MG63 (cell line): Measurements from ENCODE around the gene AZU1. TPM values are rescaled to one million over a fixed set of nuclear protein-coding genes. Genes with fewer than 3 reads are reported as not detected.

Source experiments
- DNase-seq: peaks from one replicate; pipeline ENCODE4 v3.0.0-alpha.2; 2020
- H3K27me3 ChIP-seq: fragments of 250-450 bp; sonication (Bioruptor Pico); 2 replicates; pipeline ENCODE4 v1.5.1; 2020; ENCODE audit warnings: mild to moderate bottlenecking, moderate library complexity
- H3K36me3 ChIP-seq: fragments of 250-450 bp; sonication (Bioruptor Pico); 2 replicates; pipeline ENCODE4 v1.5.1; 2020; ENCODE audit warnings: mild to moderate bottlenecking, moderate library complexity
- H3K4me3 ChIP-seq: fragments of 250-450 bp; sonication (Bioruptor Pico); 2 replicates; pipeline ENCODE4 v1.5.1; 2020; ENCODE audit warnings: mild to moderate bottlenecking, moderate library complexity
- H3K9me3 ChIP-seq: fragments of 250-450 bp; sonication (Bioruptor Pico); 2 replicates; pipeline ENCODE4 v1.5.1; 2020; ENCODE audit warnings: mild to moderate bottlenecking, moderate library complexity
- total RNA-seq: library from RNA; depleted of rRNA; stranded (reverse); fragments of >200 nt; shearing (Covaris generic); gene quantifications from 2 replicates; pipeline ENCODE4 v1.2.3, GENCODE V29; 2014; ENCODE audit warnings: low replicate concordance; rRNA removed

The AZU1 gene, protein sequence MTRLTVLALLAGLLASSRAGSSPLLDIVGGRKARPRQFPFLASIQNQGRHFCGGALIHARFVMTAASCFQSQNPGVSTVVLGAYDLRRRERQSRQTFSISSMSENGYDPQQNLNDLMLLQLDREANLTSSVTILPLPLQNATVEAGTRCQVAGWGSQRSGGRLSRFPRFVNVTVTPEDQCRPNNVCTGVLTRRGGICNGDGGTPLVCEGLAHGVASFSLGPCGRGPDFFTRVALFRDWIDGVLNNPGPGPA
- total RNA-seq = not detected in 2 replicates

DNA sequence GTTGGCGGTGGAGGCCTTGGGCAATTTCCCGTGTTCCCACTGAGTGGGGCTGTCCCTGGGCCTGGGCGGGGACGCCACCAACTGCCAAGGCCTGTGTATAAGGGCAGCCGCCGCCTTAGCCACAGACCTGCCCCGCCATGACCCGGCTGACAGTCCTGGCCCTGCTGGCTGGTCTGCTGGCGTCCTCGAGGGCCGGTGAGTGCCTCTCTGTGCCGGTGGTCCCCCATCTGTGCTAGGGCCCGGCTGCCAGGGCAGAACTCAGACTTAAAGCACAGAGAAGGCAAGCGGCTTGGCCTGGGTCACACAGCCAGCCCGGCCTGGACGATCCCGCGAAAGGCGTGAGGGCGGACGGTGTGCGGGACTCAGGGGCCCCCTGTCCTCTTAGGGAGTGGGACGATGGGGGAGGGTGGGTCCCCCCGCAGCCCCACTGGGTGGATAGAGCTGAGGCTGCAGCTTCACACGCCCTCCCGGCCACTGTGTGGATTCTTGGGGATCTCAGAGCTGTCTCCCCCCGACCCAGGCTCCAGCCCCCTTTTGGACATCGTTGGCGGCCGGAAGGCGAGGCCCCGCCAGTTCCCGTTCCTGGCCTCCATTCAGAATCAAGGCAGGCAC is at the start of gene AZU1:
Gene AZU1, plus strand, starts transcription at position 128 of the 612 bp plus-strand sequence. Its CDS starts 10 bp downstream, at position 138.
- DNase-seq = no peak
- H3K9me3 ChIP-seq = no peaks in the 10 kb centered on the region
- H3K4me3 ChIP-seq = no peak within 1 kb of the TSS
- no peaks in the 10 kb centered on the region for H3K27me3 ChIP-seq
- no peaks in the 10 kb centered on the region for H3K36me3 ChIP-seq

DNA sequence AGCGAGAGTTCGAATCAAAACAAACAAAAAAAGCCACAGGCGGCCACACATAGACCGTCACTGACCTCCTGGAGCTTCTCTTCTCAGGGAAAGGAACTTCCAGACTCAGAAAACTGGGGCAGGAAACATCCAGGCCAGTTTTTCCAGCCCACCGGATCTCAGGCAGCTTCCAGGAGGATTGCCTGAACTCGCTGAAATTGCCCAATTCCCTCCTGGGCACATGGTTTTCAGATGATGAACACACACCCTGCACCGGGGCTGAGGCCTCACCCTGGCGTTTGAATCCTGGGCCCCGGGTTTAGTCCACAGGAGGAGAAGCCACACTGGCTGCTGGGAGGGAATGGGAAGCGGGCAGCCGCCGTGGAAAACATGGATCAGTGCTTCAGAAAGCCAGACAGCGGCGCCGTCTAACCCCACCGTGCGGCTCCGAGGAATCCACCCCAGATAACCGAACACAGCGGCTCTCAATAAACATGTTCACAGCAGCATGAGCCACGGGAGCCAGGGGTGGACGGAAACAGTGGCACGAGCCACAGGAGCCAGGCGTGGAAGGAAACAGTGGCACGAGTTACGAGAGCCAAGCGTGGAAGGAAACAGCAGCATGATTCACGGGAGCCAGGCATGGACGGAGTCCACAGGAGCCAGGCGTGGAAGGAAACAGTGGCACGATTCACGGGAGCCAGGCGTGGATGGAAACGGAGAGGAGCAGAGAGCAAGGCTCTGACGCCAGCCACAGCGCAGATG is 48.6 kb upstream of the AZU1 start:
- no peak overlapping the region for H3K4me3 ChIP-seq
- H3K9me3 ChIP-seq = no peaks in the 10 kb centered on the region
- H3K27me3 ChIP-seq = no peaks in the 10 kb centered on the region
- H3K36me3 ChIP-seq = no peaks in the 10 kb centered on the region
- peak; percentile 88 for DNase-seq

DNA sequence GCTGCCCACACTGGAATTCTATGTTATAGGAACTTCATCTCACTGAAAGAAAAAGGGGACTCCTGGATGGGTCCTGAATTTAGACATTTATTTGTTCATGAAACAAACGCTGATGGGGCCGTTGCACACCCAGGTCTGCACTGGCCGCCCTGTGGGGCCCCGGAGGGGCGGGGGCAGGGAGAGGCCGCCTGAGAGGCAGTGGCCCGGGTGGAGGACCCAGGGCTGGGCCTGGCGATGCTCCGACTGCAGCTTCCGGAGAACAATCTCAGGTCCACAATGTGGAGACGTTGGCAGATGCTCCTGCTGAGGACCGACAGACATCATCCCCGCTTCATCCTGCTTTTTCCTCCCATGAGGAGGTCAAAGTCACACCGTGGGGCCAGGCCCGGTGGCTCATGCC is 46.7 kb upstream of the AZU1 start:
- H3K9me3 ChIP-seq = no peaks in the 10 kb centered on the region
- no peak for DNase-seq
- no peaks in the 10 kb centered on the region for H3K36me3 ChIP-seq
- no peaks in the 10 kb centered on the region for H3K27me3 ChIP-seq
- H3K4me3 ChIP-seq = no peak overlapping the region

DNA sequence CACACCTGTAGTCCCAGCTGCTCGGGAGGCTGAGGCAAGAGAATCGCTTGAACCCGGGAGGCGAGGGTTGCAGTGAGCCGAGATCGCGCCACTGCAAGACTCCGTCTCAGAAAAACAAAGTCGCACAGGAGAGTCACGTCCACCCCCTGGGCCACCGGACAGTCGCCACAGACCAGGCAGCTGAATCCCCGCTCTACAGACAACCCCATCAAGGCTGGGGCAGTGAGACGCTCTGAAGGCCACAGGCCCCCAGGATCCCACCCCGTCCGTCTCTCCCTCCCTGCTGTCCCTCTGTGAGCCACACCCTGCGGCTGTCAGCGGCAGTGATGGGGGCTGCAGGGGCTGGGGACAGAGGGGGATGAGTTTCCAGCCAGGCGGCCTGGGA is 45.8 kb upstream of the AZU1 start:
- no peaks in the 10 kb centered on the region for H3K9me3 ChIP-seq
- H3K4me3 ChIP-seq = no peak overlapping the region; the same call in 1 of the 2 replicates

DNA sequence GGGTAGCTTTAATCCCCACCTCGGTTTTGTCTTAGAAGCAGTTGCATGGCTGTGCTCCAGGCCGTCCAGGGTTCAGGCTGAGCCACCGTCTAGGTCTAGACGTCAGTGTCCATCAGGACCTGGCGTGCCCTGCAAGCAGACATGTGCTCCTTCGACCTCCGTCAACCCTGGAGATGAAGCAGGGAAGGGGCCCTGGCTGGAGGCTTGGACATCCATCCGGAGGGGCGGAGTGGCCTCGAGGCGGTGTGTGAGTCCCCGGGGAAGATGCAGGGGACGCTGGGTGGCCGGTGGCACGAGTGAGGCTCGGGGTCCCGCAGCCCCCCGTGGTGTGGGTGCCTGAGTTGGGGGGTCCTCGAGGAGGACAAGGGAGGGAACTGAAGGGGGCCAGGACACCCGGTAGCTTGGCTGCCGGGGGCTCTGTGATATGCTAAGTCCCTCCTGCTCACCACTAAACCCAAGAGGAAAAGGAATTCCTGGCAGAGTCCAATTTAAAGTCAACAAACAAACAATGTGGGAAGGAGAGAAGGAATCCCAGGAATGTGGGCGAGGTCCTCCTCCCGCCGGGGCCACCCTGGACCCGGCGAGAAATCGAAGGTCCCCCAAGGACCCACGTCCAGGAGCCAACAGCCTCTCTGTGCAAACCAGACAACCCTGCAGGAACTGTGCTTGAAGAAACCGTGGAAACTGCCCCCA is 45.3 kb upstream of the AZU1 start:
- H3K4me3 ChIP-seq = peak overlapping the region; percentile 35
- H3K27me3 ChIP-seq = no peaks in the 10 kb centered on the region
- DNase-seq = peak; percentile 58
- H3K36me3 ChIP-seq = no peaks in the 10 kb centered on the region
- H3K9me3 ChIP-seq = no peaks in the 10 kb centered on the region

More for the DNA sequence above, 45.8 kb upstream of the AZU1 start:
- Histone ChIP-seq H3K27me3 (no peaks in the 10 kb centered on the region), H3K36me3 (no peaks in the 10 kb centered on the region)
- no peak for DNase-seq

DNA sequence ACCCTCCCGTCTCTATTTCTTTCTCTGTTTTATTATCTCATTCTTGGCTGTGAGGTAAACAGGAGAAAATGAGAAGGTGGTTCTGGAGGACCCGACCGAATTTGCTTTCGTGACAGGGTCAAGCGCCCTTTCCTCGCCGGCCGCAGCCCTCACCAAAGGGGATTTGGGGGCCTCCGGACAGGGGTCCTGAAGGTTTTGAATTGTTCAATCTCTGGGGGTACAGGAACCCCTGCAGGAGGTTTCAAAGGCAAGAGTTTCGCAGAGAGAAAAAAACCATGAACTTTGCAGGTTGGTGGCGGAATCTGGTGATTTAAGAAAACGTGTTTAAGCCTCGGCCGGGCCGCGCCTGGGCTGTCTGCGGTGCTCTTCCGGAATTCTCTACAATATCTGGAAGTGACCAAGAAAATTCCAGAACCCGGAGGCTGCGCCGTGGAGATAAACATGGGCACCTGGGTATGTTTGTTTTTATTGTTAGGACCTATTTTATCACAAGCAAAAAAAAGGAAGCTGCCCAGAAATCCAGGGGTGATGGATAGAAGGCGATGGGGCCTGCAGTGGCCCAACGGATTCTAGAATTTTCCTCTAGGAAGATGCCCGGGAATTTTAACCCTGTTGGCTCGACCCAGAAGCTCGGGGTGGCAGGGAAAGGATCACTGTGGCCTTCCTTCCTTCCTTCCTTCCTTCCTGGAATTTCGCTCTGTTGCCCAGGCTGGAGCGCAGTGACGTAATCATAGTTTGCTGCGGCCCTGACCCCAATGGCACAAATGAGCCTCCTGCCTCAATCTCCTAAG is 44.6 kb upstream of the AZU1 start:
- Histone ChIP-seq H3K27me3 (no peaks in the 10 kb centered on the region), H3K4me3 (peak overlapping the region; percentile 35), H3K36me3 (no peaks in the 10 kb centered on the region), H3K9me3 (no peaks in the 10 kb centered on the region)
- DNase-seq = no peak

DNA sequence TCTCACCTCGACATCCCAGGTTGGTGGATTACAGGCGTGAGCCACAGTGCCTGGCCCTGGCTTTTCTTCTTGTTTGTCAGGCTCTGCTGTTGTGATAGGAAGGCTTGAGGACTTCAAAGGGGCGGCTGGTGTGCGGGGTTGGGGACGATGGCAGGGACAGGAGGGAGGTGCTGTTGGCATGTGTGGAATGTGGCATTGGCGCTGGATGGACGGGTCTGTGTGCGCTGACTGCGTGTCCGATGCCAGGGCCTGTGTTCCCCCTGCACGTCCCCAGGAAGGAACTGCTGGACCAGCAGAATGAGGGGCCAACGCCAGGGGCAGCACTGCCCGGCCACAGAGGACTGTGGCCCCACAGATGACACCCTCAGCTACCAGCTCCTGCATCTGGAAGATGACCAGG is 43.1 kb upstream of the AZU1 start:
- no peaks in the 10 kb centered on the region for H3K9me3 ChIP-seq
- DNase-seq = no peak
- H3K27me3 ChIP-seq = no peaks in the 10 kb centered on the region
- no peak overlapping the region for H3K4me3 ChIP-seq
- H3K36me3 ChIP-seq = no peaks in the 10 kb centered on the region

DNA sequence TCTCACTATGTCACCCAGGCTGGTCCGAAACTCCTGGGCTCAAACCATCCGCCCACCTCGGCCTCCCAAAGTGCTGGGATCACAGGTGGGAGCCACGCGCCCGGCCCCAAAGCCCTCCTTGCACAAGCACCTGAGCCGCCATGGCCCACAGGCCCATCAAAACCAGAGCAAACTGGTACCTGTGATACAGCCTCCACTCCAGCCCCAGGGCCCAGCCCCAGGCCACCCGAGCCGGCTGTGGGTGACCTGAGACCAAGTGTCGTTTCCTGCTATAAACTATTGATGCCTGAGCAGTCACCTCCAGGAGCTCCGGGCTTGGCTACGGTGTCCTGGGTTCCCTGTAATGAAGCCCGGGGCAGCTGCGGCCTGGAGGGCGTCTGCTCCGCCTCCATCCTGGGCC is 40.1 kb upstream of the AZU1 start:
- DNase-seq = no peak
- Histone ChIP-seq H3K27me3 (no peaks in the 10 kb centered on the region), H3K36me3 (no peaks in the 10 kb centered on the region), H3K4me3 (no peak overlapping the region), H3K9me3 (no peaks in the 10 kb centered on the region)

DNA sequence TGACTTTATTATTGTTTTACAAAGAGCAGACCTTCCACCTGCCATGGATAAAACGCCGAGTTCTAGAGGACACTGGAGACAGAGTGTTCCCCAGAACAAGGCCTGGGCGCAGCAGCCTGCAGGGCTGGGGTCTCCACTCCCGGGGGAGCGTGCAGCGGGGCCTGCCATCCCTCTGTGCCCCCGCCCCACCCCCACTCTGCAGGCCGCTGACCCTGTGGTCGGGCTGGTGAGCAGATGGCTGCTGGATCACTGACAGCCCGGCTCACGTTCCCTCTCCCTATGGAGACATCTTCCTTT is 39.0 kb upstream of the AZU1 start:
- H3K27me3 ChIP-seq = no peaks in the 10 kb centered on the region
- no peak overlapping the region for H3K4me3 ChIP-seq
- no peaks in the 10 kb centered on the region for H3K36me3 ChIP-seq
- DNase-seq = no peak
- H3K9me3 ChIP-seq = no peaks in the 10 kb centered on the region

DNA sequence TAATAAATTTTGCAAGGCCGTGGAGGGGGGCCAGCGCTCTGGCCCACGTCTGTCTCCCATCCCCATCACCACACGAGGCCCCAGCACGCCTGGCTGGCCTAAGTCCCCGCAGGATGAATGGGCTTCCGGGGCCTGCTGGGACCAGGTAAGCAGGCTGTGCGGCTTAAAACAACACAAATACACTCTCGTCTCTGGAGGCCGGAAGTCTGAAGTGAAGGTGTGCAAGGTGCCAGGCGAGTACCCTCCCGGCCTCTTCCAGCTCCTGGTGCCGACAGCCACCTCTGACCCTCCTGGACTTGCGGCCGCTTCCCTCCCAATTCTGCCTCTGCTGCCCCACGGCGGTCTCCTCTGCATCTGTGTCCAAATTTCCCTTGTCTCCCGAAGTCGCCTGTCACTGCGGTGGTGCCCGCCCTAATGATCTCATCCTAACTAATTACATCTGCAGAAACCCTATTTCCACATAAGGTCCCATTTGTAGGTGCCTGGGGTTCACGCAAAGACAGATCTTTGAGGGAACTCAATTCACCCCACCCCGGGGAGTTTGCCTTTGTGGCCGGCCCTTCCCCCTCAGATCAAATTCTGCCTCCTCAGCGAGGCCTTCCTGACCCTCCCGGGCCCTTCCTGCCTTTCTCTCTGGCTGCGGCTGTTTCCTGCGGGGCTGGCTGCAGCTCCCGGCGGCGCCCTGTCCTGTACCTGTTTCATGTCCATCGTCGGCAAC is 38.5 kb upstream of the AZU1 start:
- H3K27me3 ChIP-seq = no peaks in the 10 kb centered on the region
- DNase-seq = no peak
- no peak overlapping the region for H3K4me3 ChIP-seq
- no peaks in the 10 kb centered on the region for H3K9me3 ChIP-seq
- no peaks in the 10 kb centered on the region for H3K36me3 ChIP-seq

DNA sequence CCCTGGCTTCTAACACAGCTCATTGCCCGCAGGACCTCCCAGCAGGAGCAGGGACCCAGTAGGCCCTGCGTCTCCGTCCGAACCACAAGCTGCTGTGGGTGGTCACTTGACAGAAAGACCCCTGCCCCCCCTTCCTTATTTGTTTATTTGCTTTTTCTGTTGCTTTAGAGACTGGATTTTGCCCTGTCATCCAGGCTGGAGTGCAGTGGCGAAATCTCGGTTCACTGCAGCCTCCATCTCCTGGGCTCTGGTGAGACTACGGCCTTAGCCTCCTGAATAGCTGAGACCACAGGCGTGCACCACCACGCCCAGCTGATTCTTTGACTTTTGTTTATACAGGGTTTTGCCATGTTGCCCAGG is 38.0 kb upstream of the AZU1 start:
- H3K4me3 ChIP-seq = no peak overlapping the region
- H3K9me3 ChIP-seq = no peaks in the 10 kb centered on the region
- H3K27me3 ChIP-seq = no peaks in the 10 kb centered on the region
- H3K36me3 ChIP-seq = no peaks in the 10 kb centered on the region
- DNase-seq = no peak

DNA sequence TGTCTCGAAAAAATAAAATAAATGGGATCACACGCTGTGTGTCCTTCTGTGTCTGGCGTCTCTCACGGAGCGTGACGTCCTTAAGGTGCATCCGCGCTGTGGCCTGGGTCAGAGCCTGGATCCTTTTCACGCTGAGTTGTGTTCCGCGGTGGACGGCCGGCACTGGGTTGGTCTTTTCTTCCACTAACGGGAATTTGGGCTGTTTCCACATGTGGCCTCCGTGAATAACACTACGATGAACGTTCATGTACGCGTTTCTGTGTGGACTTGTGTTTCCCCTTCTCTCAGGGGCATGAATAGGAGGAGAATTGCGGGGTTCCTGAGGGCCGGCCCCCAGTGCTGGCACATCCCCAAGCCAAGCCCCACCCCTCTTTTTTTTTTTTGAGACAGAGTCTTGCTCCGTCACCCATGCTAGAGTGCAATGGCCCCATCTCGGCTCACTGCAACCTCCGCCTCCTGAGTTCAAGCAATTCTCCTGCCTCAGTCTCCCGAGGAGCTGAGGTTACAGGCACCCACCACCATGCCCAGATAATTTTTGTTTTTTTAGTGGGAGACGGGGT is 36.5 kb upstream of the AZU1 start:
- Histone ChIP-seq H3K27me3 (no peaks in the 10 kb centered on the region), H3K36me3 (no peaks in the 10 kb centered on the region), H3K4me3 (no peak overlapping the region), H3K9me3 (no peaks in the 10 kb centered on the region)
- no peak for DNase-seq

DNA sequence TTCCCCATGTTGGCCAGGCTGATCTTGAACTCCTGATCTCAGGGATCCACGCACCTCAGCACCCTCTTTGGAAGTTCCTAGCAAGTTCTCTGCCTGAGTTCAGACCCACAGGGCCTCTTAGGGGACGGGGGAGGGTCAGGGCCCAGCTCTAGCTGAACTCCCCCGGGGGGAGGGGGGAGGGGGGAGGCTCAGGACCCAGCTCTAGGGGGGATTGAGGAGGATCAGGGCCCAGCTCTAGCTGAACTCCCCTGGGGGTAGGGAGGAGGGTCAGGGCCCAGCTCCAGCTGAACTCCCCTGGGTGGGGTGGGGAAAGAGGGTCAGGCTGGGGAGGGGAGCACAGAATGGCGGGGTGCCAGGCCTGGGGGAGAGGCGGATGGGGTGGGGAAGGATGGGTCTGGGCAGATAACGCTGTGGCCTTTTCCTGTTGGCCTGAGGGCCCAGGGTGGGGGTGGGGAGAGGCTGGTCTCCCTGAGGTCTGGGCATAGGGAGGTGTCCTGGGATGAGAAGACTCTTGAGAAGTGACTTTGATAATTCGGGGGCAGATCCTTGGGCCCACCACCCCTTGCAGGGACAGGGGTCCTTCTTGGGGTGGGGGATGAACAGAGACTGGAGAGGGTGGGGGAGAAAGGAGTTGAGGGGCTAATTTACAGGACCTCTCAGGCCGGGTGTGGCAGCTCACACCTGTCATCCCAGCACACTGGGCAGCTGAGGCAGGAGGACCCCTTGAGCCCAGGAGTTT is 35.9 kb upstream of the AZU1 start:
- no peaks in the 10 kb centered on the region for H3K9me3 ChIP-seq
- no peaks in the 10 kb centered on the region for H3K36me3 ChIP-seq
- no peak for DNase-seq
- H3K27me3 ChIP-seq = no peaks in the 10 kb centered on the region
- no peak overlapping the region for H3K4me3 ChIP-seq

DNA sequence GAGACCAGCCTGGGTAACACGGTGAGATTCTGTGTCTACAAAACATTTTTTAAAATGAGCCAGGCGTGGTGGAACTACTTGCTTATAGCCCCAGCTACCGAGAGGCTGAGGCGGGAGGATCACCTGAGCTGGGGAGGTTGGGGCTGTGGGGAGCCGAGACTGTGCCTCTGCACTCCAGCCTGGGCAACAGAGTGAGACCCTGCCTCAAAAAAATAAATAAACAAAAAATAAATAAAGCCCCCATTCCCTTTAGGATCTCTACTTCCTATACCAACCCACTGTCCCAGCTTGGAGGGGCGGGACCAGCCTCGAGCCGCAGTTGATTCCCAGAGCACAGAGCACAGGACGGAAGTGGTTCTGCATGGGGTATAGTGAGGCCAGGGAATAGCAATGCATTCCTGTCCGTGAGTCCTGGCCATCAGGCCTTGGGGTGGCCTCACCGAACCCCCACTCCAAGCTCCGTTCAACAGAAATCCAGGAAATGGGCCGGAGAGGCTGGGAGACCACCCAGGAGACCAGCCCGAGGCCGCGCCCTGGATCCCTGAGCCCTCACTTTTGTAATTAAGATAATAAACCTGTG is 35.2 kb upstream of the AZU1 start:
- no peak for DNase-seq
- H3K27me3 ChIP-seq = no peaks in the 10 kb centered on the region
- no peaks in the 10 kb centered on the region for H3K9me3 ChIP-seq
- H3K36me3 ChIP-seq = no peaks in the 10 kb centered on the region
- no peak overlapping the region for H3K4me3 ChIP-seq

DNA sequence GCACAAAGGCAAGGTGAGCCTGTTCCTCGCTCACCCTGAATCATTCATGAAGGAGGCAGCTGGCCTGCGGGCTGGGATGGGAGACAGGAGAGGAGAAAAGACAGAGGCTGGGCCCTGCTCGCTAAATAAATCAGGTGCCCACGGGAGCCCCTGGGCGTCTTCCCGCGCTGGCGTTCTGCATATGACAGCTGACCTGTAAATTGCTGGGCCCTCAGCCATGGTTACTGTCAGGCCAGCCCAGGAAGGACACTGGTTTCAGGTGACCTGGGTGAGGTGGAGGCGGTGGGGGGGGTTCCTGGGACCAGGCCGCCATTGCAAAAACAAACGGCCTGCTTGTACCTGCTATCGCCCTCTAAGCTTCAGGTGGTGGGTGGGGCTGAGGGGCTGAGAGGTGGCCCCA is 33.8 kb upstream of the AZU1 start:
- no peaks in the 10 kb centered on the region for H3K27me3 ChIP-seq
- no peak overlapping the region for H3K4me3 ChIP-seq
- no peak for DNase-seq
- no peaks in the 10 kb centered on the region for H3K9me3 ChIP-seq
- peaks cover 8% of the 10 kb centered on the region for H3K36me3 ChIP-seq
